Smooth muscle cell (in vitro differentiated cells): ENCODE measurements around the gene NPC1L1. TPM values are rescaled to one million over a fixed set of nuclear protein-coding genes. Genes with fewer than 3 reads are reported as not detected.

Source experiments
- DNase-seq: peaks from one replicate; lab custom pipeline; 2025; ENCODE audit not compliant: unreplicated experiment; lab: John Stamatoyannopoulos, UW
- H2AFZ ChIP-seq: fragments of 200-600 bp; sonication (generic); 2 replicates; pipeline ENCODE4 v1.6.0; 2016; ENCODE audit warnings: antibody characterized with exemption, low read depth, mild to moderate bottlenecking
- H3F3A ChIP-seq: fragments of 200-600 bp; sonication (generic); 2 replicates; pipeline ENCODE4 v1.6.0; 2017; ENCODE audit warnings: antibody characterized with exemption, low read depth
- H3K27ac ChIP-seq: fragments of 200-600 bp; sonication (generic); 2 replicates; pipeline ENCODE4 v1.5.1; 2016; ENCODE audit warnings: low read depth, mild to moderate bottlenecking
- H3K27me3 ChIP-seq: fragments of 200-600 bp; sonication (generic); 2 replicates; pipeline ENCODE4 v1.6.1; 2016; ENCODE audit warnings: low read depth, mild to moderate bottlenecking
- H3K36me3 ChIP-seq: fragments of 200-600 bp; sonication (generic); 2 replicates; pipeline ENCODE4 v1.5.1; 2016; ENCODE audit warnings: low read depth
- H3K4me1 ChIP-seq: fragments of 200-600 bp; sonication (generic); 2 replicates; pipeline ENCODE4 v1.5.1; 2016; ENCODE audit warnings: low read depth
- H3K4me2 ChIP-seq: fragments of 200-600 bp; sonication (generic); 2 replicates; pipeline ENCODE4 v1.6.0; 2016; ENCODE audit warnings: mild to moderate bottlenecking
- H3K4me3 ChIP-seq: fragments of 200-600 bp; sonication (generic); 2 replicates; pipeline ENCODE4 v1.5.1; 2016; ENCODE audit warnings: mild to moderate bottlenecking
- H3K79me2 ChIP-seq: fragments of 200-600 bp; sonication (generic); 2 replicates; pipeline ENCODE4 v1.6.0; 2016; ENCODE audit warnings: low read depth, mild to moderate bottlenecking
- H3K9ac ChIP-seq: fragments of 200-600 bp; sonication (generic); 2 replicates; pipeline ENCODE4 v1.6.0; 2016; ENCODE audit warnings: low read depth
- H3K9me3 ChIP-seq: fragments of 200-600 bp; sonication (generic); replicated peaks from 2 replicates; pipeline ENCODE4 v1.5.1; 2016; ENCODE audit warnings: low read depth
- H4K20me1 ChIP-seq: fragments of 200-600 bp; sonication (generic); 2 replicates; pipeline ENCODE4 v1.6.0; 2016; ENCODE audit warnings: low read depth
- CTCF ChIP-seq: fragments of 200-600 bp; sonication (generic); IDR thresholded peaks from 2 replicates; pipeline ENCODE4 v1.5.1; 2017; ENCODE audit warnings: borderline replicate concordance, mild to moderate bottlenecking, antibody characterized with exemption; ENCODE audit not compliant: insufficient read depth, poor library complexity, severe bottlenecking
- WGBS: methylation state at CpG from one replicate; pipeline ENCODE4 v1.1.7; 2016; ENCODE audit warnings: low lambda C conversion rate; 5-methylcytosine and 5-hydroxymethylcytosine counted together
- polyA plus RNA-seq: library from polyadenylated mRNA; unstranded; fragments of >200 nt; fragmentation: Nextera tagmentation; extraction: Ambion mirVana; gene quantifications from 2 replicates; pipeline ENCODE4 v1.2.1, GENCODE V29; 2016
- total RNA-seq: library from RNA; depleted of rRNA; stranded (reverse); fragments of >200 nt; gene quantifications from 2 replicates; pipeline ENCODE4 v1.2.3, GENCODE V29; 2014

Gene NPC1L1
- total and polyA plus RNA-seq, 2 experiments from 2014 or later, result 0.04 to 0.25 TPM

- DNase-seq, result no peak
- Histone ChIP-seq H3K4me2 (no peak overlapping the region), H3K27ac (no peak overlapping the region), H3F3A (no peaks in the 10 kb centered on the region), H3K9me3 (no peaks in the 10 kb centered on the region), H2AFZ (no peak overlapping the region), H4K20me1 (peaks cover 17% of the 10 kb centered on the region), H3K27me3 (no peaks in the 10 kb centered on the region), H3K4me3 (no peak overlapping the region), H3K36me3 (peaks cover 12% of the 10 kb centered on the region), H3K9ac (no peak overlapping the region), H3K79me2 (peaks cover 29% of the 10 kb centered on the region), H3K4me1 (peaks cover 8% of the 10 kb centered on the region)
- 98% methylated on average over 17 of the region's 17 CpGs for WGBS
- no peak for TF ChIP-seq CTCF
Measured at GRCh38 chr7:44568771-44569560, 27.8 kb upstream of the NPC1L1 start.

GRCh38 chr7:44567884-44568283 is 26.8 kb upstream of the NPC1L1 start:
- H3K4me2 ChIP-seq, result no peak overlapping the region
- H3K36me3 ChIP-seq, result peaks cover 12% of the 10 kb centered on the region
- H3K9me3 ChIP-seq, result no peaks in the 10 kb centered on the region
- no peaks in the 10 kb centered on the region for H3K27me3 ChIP-seq
- no peak for DNase-seq
- WGBS, result 98% methylated on average over 6 of the region's 6 CpGs
- peaks cover 6% of the 10 kb centered on the region for H3K4me1 ChIP-seq
- H3K27ac ChIP-seq, result no peak overlapping the region
- H3K4me3 ChIP-seq, result no peak overlapping the region
- H2AFZ ChIP-seq, result no peak overlapping the region
- TF ChIP-seq CTCF, result no peak
- peaks cover 17% of the 10 kb centered on the region for H4K20me1 ChIP-seq
- peaks cover 19% of the 10 kb centered on the region for H3K79me2 ChIP-seq
- H3F3A ChIP-seq, result no peaks in the 10 kb centered on the region
- no peak overlapping the region for H3K9ac ChIP-seq

- DNase-seq, result no peak
- Histone ChIP-seq H2AFZ (no peak overlapping the region), H3K9me3 (no peaks in the 10 kb centered on the region), H3K4me2 (no peak overlapping the region), H3K27ac (no peak overlapping the region), H3K9ac (no peak overlapping the region), H3K36me3 (peaks cover 8% of the 10 kb centered on the region), H4K20me1 (peaks cover 17% of the 10 kb centered on the region), H3K79me2 (peaks cover 7% of the 10 kb centered on the region), H3F3A (no peaks in the 10 kb centered on the region), H3K27me3 (no peaks in the 10 kb centered on the region), H3K4me1 (no peaks in the 10 kb centered on the region), H3K4me3 (no peak overlapping the region)
- TF ChIP-seq CTCF, result no peak
- 100% methylated on average over 2 of the region's 5 CpGs for WGBS
Measured at GRCh38 chr7:44566680-44567079, 25.6 kb upstream of the NPC1L1 start.
